Peyer's patch (tissue), 4 donors: ENCODE data around the gene UBR3. TPM values are rescaled to one million over a fixed set of nuclear protein-coding genes. Genes with fewer than 3 reads are reported as not detected.

Experiments used
- DNase-seq, 3 donors: peaks; one replicate each; pipeline ENCODE4 v3.0.0-alpha.2; 2017 to 2019
- H3K27ac ChIP-seq, 4 donors: fragments of 200-600 bp; sonication (generic); one replicate each; pipeline ENCODE4 v1.5.1; 2016 to 2019
- H3K27me3 ChIP-seq, 2 donors: fragments of 200-600 bp; sonication (generic); one replicate each; pipeline ENCODE4 v1.5.1; 2019
- H3K36me3 ChIP-seq, 3 donors: fragments of 200-600 bp; sonication (generic); one replicate each; pipeline ENCODE4 v1.5.1; 2016 to 2019
- H3K4me1 ChIP-seq, 4 donors: fragments of 200-600 bp; sonication (generic); one replicate each; pipeline ENCODE4 v1.5.1; 2016 to 2019
- H3K4me3 ChIP-seq, 4 donors: fragments of 200-600 bp; sonication (generic); 1 replicate in 3 of 4; 2 replicates in 1 of 4; pipeline ENCODE4 v1.5.1; 2016 to 2019; ENCODE audit warnings: mild to moderate bottlenecking in 1 of 4
- H3K9me3 ChIP-seq, 4 donors: fragments of 200-600 bp; sonication (generic); one replicate each; pipeline ENCODE4 v1.5.1; 2016 to 2019; ENCODE audit warnings: mild to moderate bottlenecking in 1 of 4
- POLR2A ChIP-seq, 2 donors: fragments of 450-650 bp; IDR thresholded peaks; one replicate each; pipeline ENCODE4 v1.5.1; 2017; ENCODE audit warnings: antibody characterized with exemption in 2 of 2, mild to moderate bottlenecking in 2 of 2, moderate library complexity in 2 of 2
- total RNA-seq, 4 donors: library from RNA; depleted of rRNA; stranded (reverse); fragments of >200 nt; gene quantifications; one replicate each; pipeline ENCODE4 v1.1.0, GENCODE V29; 2016
- TF ChIP-seq, protein P1 (sequence below), 6 experiments: fragments of 450-650 bp in 4 of 6; fragments of 200-600 bp in 2 of 6; sonication (generic) in 1 of 6; IDR thresholded peaks; one replicate each; pipeline ENCODE4 v1.5.1; 2017 to 2019; ENCODE audit warnings: antibody characterized with exemption in 6 of 6, mild to moderate bottlenecking in 3 of 6, moderate library complexity in 1 of 6

Gene UBR3
- total RNA-seq, 4 donors from 2014 or later = 45.4 to 90.0 (median 72.4) TPM

DNA sequence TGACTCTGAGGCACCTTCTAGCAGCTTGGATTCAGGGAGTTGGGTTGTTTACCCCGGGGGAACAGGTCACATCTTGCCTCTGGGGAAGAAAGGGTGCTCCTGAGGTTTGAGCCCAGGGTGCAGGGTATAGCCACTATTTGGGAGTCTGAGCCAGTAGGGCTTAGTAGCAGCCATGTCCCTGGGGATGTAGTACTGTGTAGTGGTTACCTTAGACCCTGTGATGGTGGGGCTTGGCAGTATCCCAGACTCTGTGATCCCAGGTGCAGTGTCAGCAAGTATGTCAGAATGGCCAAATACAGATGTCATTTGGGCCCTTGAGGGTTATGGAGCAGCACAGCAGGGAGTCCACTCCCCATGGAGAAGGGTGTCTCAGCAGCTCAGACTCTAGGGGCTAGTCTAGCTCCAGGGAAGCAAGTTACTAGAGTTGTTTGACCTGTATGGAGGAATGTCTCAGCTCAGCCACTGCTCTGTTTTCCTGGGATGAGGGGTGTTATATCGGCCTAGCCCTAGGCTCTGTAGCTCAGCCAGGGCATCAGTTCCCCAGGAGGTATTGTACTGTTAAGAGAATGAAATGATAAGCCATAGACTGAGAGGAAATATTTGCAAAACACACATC, 151.3 kb downstream of the UBR3 start:
- no peak for DNase-seq
- no peak for TF ChIP-seq POLR2A (IDR thresholded peaks at IDR 0.05)
- TF ChIP-seq, protein P1, sequence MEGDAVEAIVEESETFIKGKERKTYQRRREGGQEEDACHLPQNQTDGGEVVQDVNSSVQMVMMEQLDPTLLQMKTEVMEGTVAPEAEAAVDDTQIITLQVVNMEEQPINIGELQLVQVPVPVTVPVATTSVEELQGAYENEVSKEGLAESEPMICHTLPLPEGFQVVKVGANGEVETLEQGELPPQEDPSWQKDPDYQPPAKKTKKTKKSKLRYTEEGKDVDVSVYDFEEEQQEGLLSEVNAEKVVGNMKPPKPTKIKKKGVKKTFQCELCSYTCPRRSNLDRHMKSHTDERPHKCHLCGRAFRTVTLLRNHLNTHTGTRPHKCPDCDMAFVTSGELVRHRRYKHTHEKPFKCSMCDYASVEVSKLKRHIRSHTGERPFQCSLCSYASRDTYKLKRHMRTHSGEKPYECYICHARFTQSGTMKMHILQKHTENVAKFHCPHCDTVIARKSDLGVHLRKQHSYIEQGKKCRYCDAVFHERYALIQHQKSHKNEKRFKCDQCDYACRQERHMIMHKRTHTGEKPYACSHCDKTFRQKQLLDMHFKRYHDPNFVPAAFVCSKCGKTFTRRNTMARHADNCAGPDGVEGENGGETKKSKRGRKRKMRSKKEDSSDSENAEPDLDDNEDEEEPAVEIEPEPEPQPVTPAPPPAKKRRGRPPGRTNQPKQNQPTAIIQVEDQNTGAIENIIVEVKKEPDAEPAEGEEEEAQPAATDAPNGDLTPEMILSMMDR (IDR thresholded peaks at IDR 0.05) = no peak
- Histone ChIP-seq H3K4me3 (no peak overlapping the region), H3K27ac (no peak overlapping the region), H3K9me3 (peaks cover 0 to 7% (median 0%) of the 10 kb centered on the region in 4 donors), H3K36me3 (peaks cover 0 to 6% (median 0%) of the 10 kb centered on the region in 3 donors), H3K4me1 (no peaks in the 10 kb centered on the region), H3K27me3 (no peaks in the 10 kb centered on the region)

DNA sequence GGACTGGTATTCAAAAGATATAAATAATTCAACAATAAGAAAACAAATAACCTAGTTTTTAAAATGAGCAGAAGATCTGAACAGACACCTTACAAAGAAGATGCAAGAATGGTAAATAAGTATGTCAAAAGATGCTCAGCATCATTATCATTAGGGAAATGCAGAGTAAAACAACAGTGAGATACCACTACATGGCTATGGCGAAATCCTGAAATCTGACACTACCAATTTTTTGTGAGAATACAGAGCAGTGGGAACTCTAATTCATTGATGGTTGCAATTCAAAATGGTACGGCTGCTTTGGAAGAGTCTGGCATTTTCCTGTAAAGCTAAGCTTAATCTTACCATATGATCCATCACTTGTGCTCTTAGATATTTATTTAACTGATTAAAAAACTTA, 151.8 kb downstream of the UBR3 start:
- no peak overlapping the region for H3K4me3 ChIP-seq
- no peaks in the 10 kb centered on the region for H3K4me1 ChIP-seq
- no peaks in the 10 kb centered on the region for H3K27me3 ChIP-seq
- H3K9me3 ChIP-seq = peaks cover 0 to 7% (median 0%) of the 10 kb centered on the region in 4 donors
- H3K27ac ChIP-seq = no peak overlapping the region
- no peak for DNase-seq
- TF ChIP-seq POLR2A (IDR thresholded peaks at IDR 0.05) = no peak
- TF ChIP-seq, protein P1 (IDR thresholded peaks at IDR 0.05) = no peak
- H3K36me3 ChIP-seq = peaks cover 0 to 6% (median 0%) of the 10 kb centered on the region in 3 donors

DNA sequence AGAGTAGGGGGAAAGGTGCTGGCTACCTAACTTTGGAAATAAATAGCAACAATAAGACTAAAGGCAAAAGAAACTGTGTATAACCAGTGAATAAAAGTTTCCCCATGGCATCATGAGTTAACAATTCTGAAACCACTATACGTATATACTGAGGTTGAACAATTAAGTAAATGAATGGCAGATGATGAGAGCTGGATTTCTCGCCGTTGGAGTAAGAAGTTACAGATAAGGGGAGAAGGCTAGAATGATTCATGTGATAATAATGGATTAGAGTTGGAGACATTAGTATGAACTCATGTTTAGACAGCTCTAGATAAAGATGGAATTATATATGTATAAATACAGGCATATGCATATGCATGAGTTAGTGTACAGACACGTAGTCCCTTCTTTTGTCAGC, 152.7 kb downstream of the UBR3 start:
- DNase-seq = no peak
- Histone ChIP-seq H3K4me3 (no peak overlapping the region), H3K27me3 (no peaks in the 10 kb centered on the region), H3K36me3 (peaks cover 0 to 6% (median 0%) of the 10 kb centered on the region in 3 donors), H3K9me3 (peaks cover 0 to 7% (median 0%) of the 10 kb centered on the region in 4 donors), H3K4me1 (no peaks in the 10 kb centered on the region), H3K27ac (no peak overlapping the region)
- TF ChIP-seq, protein P1 (IDR thresholded peaks at IDR 0.05) = no peak
- TF ChIP-seq POLR2A (IDR thresholded peaks at IDR 0.05) = no peak

DNA sequence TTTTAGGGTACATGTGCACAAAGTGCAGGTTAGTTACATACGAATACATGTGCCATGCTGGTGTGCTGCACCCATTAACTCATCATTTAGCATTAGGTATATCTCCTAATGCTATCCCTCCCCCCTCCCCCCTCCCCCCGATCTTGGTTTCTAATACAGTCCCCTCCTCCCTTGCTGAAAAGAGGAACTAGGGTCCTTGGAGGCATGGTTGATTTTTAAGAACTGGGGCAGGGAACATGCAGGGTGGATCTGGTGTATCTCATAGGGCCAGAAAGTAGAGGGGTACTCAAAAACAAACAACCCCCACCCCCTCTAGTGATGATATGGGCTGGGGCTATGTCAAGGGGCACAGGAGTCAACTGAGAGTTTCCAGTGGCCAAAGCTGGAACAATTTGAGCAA, 153.4 kb downstream of the UBR3 start:
- Histone ChIP-seq H3K4me1 (no peaks in the 10 kb centered on the region), H3K9me3 (peaks cover 0 to 4% (median 0%) of the 10 kb centered on the region in 4 donors), H3K4me3 (no peak overlapping the region), H3K27ac (no peak overlapping the region), H3K36me3 (peaks cover 0 to 6% (median 0%) of the 10 kb centered on the region in 3 donors), H3K27me3 (no peaks in the 10 kb centered on the region)
- TF ChIP-seq POLR2A (IDR thresholded peaks at IDR 0.05) = no peak
- TF ChIP-seq, protein P1 (IDR thresholded peaks at IDR 0.05) = no peak
- no peak for DNase-seq

DNA sequence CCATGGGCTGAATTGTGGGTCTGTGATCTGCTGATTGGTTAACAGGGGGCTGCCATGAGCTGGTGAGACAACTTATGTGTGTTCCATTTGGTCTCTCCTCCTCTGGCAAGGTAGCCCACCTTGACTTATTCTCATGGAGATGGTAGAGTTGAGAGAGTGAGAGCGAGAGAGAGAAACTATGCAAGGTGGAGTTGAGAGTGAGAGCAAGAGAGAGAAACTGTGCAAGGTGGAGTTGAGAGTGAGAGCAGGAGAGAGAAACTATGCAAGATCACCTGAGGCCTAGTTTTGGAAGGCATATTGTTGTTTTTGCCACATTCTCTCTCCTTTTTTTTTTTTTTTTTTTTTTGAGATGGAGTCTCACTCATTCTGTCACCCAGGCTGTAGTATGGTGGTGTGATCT, 155.7 kb downstream of the UBR3 start:
- H3K27me3 ChIP-seq = no peaks in the 10 kb centered on the region
- H3K4me1 ChIP-seq = no peaks in the 10 kb centered on the region
- H3K36me3 ChIP-seq = no peaks in the 10 kb centered on the region
- H3K27ac ChIP-seq = no peak overlapping the region
- H3K4me3 ChIP-seq = no peak overlapping the region
- TF ChIP-seq POLR2A (IDR thresholded peaks at IDR 0.05) = no peak
- TF ChIP-seq, protein P1 (IDR thresholded peaks at IDR 0.05) = no peak
- no peak for DNase-seq
- no peaks in the 10 kb centered on the region for H3K9me3 ChIP-seq
